ENCODE results near the gene WDR18. TPM values are rescaled to one million over a fixed set of nuclear protein-coding genes. Genes with fewer than 3 reads are reported as not detected.

WDR18 gene
- total and polyA plus RNA-seq, 2 experiments from 2014 or later: 155 to 157 TPM

DNA sequence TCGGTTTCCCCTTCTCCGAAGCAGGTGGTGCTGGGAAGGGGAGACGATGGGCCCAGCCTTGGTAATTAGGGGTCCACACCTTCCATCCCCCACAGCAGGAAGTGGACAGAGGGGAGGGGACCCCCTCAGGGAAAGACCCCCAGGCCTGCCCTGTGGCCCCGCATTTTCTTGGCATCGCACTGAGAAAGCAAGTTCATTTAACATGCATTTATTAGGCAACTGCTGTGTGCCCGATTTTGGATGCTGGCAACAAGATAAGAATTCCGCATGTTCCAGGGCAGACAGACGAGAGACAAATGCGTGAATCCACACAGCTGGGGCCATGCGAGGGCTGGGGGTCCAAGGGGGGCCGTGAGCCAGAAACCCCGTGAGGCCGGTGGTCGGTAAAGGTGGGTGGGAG is 29.9 kb upstream of the WDR18 start:
- H3K4me1 ChIP-seq (ENCODE audit: insufficient read depth): peaks cover 36% of the 10 kb centered on the region

More for the DNA sequence above, 29.9 kb upstream of the WDR18 start:
- no peak for DNase-seq (ENCODE audit: low spot score)
- TF ChIP-seq ZNF114 (CRISPR knock-in tag; IDR thresholded peaks at IDR 0.05): no peak
- TF ChIP-seq, protein P1, sequence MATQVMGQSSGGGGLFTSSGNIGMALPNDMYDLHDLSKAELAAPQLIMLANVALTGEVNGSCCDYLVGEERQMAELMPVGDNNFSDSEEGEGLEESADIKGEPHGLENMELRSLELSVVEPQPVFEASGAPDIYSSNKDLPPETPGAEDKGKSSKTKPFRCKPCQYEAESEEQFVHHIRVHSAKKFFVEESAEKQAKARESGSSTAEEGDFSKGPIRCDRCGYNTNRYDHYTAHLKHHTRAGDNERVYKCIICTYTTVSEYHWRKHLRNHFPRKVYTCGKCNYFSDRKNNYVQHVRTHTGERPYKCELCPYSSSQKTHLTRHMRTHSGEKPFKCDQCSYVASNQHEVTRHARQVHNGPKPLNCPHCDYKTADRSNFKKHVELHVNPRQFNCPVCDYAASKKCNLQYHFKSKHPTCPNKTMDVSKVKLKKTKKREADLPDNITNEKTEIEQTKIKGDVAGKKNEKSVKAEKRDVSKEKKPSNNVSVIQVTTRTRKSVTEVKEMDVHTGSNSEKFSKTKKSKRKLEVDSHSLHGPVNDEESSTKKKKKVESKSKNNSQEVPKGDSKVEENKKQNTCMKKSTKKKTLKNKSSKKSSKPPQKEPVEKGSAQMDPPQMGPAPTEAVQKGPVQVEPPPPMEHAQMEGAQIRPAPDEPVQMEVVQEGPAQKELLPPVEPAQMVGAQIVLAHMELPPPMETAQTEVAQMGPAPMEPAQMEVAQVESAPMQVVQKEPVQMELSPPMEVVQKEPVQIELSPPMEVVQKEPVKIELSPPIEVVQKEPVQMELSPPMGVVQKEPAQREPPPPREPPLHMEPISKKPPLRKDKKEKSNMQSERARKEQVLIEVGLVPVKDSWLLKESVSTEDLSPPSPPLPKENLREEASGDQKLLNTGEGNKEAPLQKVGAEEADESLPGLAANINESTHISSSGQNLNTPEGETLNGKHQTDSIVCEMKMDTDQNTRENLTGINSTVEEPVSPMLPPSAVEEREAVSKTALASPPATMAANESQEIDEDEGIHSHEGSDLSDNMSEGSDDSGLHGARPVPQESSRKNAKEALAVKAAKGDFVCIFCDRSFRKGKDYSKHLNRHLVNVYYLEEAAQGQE (IDR thresholded peaks at IDR 0.05; ENCODE audit: unreplicated experiment): no peak
- no peak for TF ChIP-seq JUNB (IDR thresholded peaks at IDR 0.05; ENCODE audit: unreplicated experiment)
- no peak for TF ChIP-seq ZNF331 (CRISPR knock-in tag; IDR thresholded peaks at IDR 0.05; ENCODE audit: low read depth)
- no peak for TF ChIP-seq EZH2phosphoT487 (IDR thresholded peaks at IDR 0.05; ENCODE audit: unreplicated experiment)
- no peak for TF ChIP-seq STAT1 (IDR thresholded peaks at IDR 0.05; ENCODE audit: unreplicated experiment)
- no peak for TF ChIP-seq POLR2AphosphoS5 (IDR thresholded peaks at IDR 0.05; ENCODE audit: low read depth)
- TF ChIP-seq CREB1 (CRISPR knock-in tag; IDR thresholded peaks at IDR 0.05; ENCODE audit: low read depth): no peak
- TF ChIP-seq EZH2 (IDR thresholded peaks at IDR 0.05; ENCODE audit: low read depth, unreplicated experiment): no peak
- TF ChIP-seq, protein P2, sequence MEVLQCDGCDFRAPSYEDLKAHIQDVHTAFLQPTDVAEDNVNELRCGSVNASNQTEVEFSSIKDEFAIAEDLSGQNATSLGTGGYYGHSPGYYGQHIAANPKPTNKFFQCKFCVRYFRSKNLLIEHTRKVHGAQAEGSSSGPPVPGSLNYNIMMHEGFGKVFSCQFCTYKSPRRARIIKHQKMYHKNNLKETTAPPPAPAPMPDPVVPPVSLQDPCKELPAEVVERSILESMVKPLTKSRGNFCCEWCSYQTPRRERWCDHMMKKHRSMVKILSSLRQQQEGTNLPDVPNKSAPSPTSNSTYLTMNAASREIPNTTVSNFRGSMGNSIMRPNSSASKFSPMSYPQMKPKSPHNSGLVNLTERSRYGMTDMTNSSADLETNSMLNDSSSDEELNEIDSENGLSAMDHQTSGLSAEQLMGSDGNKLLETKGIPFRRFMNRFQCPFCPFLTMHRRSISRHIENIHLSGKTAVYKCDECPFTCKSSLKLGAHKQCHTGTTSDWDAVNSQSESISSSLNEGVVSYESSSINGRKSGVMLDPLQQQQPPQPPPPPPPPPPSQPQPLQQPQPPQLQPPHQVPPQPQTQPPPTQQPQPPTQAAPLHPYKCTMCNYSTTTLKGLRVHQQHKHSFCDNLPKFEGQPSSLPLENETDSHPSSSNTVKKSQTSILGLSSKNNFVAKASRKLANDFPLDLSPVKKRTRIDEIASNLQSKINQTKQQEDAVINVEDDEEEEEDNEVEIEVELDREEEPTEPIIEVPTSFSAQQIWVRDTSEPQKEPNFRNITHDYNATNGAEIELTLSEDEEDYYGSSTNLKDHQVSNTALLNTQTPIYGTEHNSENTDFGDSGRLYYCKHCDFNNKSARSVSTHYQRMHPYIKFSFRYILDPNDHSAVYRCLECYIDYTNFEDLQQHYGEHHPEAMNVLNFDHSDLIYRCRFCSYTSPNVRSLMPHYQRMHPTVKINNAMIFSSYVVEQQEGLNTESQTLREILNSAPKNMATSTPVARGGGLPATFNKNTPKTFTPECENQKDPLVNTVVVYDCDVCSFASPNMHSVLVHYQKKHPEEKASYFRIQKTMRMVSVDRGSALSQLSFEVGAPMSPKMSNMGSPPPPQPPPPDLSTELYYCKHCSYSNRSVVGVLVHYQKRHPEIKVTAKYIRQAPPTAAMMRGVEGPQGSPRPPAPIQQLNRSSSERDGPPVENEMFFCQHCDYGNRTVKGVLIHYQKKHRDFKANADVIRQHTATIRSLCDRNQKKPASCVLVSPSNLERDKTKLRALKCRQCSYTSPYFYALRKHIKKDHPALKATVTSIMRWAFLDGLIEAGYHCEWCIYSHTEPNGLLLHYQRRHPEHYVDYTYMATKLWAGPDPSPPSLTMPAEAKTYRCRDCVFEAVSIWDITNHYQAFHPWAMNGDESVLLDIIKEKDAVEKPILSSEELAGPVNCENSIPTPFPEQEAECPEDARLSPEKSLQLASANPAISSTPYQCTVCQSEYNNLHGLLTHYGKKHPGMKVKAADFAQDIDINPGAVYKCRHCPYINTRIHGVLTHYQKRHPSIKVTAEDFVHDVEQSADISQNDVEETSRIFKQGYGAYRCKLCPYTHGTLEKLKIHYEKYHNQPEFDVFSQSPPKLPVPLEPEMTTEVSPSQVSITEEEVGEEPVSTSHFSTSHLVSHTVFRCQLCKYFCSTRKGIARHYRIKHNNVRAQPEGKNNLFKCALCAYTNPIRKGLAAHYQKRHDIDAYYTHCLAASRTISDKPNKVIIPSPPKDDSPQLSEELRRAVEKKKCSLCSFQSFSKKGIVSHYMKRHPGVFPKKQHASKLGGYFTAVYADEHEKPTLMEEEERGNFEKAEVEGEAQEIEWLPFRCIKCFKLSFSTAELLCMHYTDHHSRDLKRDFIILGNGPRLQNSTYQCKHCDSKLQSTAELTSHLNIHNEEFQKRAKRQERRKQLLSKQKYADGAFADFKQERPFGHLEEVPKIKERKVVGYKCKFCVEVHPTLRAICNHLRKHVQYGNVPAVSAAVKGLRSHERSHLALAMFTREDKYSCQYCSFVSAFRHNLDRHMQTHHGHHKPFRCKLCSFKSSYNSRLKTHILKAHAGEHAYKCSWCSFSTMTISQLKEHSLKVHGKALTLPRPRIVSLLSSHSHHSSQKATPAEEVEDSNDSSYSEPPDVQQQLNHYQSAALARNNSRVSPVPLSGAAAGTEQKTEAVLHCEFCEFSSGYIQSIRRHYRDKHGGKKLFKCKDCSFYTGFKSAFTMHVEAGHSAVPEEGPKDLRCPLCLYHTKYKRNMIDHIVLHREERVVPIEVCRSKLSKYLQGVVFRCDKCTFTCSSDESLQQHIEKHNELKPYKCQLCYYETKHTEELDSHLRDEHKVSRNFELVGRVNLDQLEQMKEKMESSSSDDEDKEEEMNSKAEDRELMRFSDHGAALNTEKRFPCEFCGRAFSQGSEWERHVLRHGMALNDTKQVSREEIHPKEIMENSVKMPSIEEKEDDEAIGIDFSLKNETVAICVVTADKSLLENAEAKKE (CRISPR knock-in tag; IDR thresholded peaks at IDR 0.05): no peak
- no peak for TF ChIP-seq NANOG (IDR thresholded peaks at IDR 0.05; ENCODE audit: borderline replicate concordance)
- H3K4me2 ChIP-seq: no peak overlapping the region; the same call in 1 of the 2 replicates
- H3K27me3 Mint-ChIP-seq (ENCODE audit: insufficient read depth, low read depth, poor library complexity): peaks cover 17% of the 10 kb centered on the region
- no peak overlapping the region for H3K27ac Mint-ChIP-seq
- H3K27me3 ChIP-seq (ENCODE audit: insufficient read depth): no peaks in the 10 kb centered on the region
- peak overlapping the region; percentile 86 for H3K27ac ChIP-seq (ENCODE audit: low read depth)
- H3K4me1 Mint-ChIP-seq: peaks cover 21% of the 10 kb centered on the region
- H3K36me3 ChIP-seq (ENCODE audit: insufficient read depth): no peaks in the 10 kb centered on the region
- H3K79me2 ChIP-seq (replicated peaks; ENCODE audit: insufficient read depth): peaks cover 41% of the 10 kb centered on the region
- no peaks in the 10 kb centered on the region; the same call in 1 of the 2 replicates for H4K20me1 ChIP-seq (replicated peaks; ENCODE audit: insufficient read depth)
- no peaks in the 10 kb centered on the region for H3K9me3 Mint-ChIP-seq
- ATAC-seq: no peak
- no peaks in the 10 kb centered on the region for H3K9me2 ChIP-seq (ENCODE audit: insufficient read depth)
- no peak overlapping the region for H2AFZ ChIP-seq
- no peak overlapping the region for H3K4me3 ChIP-seq
- peaks cover 3% of the 10 kb centered on the region; the same call in 1 of the 3 replicates for H3K36me3 Mint-ChIP-seq (ENCODE audit: low read depth)
- H3K4me3 Mint-ChIP-seq: no peak overlapping the region
- peaks cover 17% of the 10 kb centered on the region; the same call in 1 of the 2 replicates for H3F3A ChIP-seq (replicated peaks; ENCODE audit: low read depth)
